Fibroblast of the aortic adventitia (primary cell): ENCODE measurements around the gene ULK4. TPM values are rescaled to one million over a fixed set of nuclear protein-coding genes. Genes with fewer than 3 reads are reported as not detected.
"Not testable (repeated sequence)": the region's sequence is repeated elsewhere in the genome, so short reads cannot be mapped to it uniquely, and the experiment has no call there.

Experiments used
- DNase-seq: peaks from one replicate; pipeline ENCODE4 v3.0.0-alpha.2; 2010; ENCODE audit warnings: low read depth
- H3K4me3 ChIP-seq: 2 replicates; pipeline ENCODE4 v1.5.1; 2011; ENCODE audit warnings: low read depth, mild to moderate bottlenecking, control low read depth, low read length, moderate library complexity
- total RNA-seq: library from RNA; depleted of rRNA; stranded (reverse); fragments of >200 nt; gene quantifications from 2 replicates; pipeline ENCODE4 v1.2.3, GENCODE V29; 2012; ENCODE audit warnings: low replicate concordance
- TF ChIP-seq, protein P1 (sequence below): IDR thresholded peaks from 2 replicates; pipeline ENCODE4 v1.5.1; 2011; ENCODE audit warnings: mild to moderate bottlenecking, low read length, control low read depth, inconsistent platforms; ENCODE audit not compliant: insufficient read depth

Gene ULK4
- total RNA-seq, 1 donor: 16.1 TPM

DNA sequence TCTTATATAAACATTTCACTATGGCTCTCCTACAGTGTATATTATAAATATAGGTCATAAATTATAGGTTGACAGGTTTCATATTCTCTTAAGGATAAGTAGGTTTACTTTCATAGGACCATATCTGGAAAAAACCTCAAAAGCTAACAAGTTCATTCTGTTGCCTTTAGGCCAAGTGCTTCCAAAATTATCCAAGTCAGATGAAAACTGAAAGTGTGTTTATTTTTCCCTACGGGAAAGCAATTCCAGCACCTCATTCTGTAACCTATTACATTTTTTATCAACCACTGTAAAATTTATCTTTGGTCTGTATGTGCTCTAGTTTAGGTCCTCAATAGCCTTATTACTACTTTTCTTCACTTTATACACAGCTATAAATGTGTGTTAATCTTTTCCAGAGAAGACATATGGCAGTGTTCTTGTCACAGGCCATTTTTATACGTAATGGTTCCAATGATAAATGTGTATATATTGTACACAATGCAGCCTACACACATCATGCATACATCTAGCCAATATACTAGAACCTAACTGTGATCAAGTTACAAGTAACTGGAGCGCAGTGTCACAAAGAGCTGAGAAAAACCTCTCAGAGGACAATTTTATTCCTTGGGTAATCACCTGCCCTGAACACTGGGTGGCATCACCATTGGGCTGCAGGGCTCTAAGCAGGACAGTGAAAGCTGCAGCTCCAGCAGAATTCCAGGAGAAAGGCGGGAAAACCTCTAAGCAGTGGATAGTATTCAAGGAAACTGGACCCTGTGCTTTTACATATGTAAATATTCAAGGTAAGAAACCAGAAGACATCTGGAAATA lies 511.3 kb downstream of the ULK4 start:
- DNase-seq: no peak
- TF ChIP-seq, protein P1, sequence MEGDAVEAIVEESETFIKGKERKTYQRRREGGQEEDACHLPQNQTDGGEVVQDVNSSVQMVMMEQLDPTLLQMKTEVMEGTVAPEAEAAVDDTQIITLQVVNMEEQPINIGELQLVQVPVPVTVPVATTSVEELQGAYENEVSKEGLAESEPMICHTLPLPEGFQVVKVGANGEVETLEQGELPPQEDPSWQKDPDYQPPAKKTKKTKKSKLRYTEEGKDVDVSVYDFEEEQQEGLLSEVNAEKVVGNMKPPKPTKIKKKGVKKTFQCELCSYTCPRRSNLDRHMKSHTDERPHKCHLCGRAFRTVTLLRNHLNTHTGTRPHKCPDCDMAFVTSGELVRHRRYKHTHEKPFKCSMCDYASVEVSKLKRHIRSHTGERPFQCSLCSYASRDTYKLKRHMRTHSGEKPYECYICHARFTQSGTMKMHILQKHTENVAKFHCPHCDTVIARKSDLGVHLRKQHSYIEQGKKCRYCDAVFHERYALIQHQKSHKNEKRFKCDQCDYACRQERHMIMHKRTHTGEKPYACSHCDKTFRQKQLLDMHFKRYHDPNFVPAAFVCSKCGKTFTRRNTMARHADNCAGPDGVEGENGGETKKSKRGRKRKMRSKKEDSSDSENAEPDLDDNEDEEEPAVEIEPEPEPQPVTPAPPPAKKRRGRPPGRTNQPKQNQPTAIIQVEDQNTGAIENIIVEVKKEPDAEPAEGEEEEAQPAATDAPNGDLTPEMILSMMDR: peak; percentile 4
- no peak overlapping the region for H3K4me3 ChIP-seq

DNA sequence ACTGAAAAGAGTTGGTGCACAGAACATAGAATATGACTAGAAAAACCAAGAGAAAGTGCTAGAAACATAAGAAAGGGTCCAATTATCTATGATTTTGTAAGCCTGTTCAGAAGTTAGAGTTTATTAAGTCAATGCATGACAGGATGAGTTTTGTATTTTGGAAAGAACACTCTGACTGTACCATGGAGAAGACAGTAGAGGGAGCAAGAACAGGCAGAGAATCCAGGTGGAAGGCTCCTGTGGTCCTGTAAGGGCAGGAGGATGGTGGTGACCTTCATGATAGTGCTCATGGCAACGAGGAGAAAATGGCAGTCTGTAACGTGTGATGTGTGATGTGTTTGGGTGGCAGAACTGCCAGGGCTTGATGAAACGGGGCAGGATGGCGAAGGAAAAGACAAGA lies 513.5 kb downstream of the ULK4 start:
- TF ChIP-seq, protein P1: no peak
- DNase-seq: no peak
- no peak overlapping the region for H3K4me3 ChIP-seq

DNA sequence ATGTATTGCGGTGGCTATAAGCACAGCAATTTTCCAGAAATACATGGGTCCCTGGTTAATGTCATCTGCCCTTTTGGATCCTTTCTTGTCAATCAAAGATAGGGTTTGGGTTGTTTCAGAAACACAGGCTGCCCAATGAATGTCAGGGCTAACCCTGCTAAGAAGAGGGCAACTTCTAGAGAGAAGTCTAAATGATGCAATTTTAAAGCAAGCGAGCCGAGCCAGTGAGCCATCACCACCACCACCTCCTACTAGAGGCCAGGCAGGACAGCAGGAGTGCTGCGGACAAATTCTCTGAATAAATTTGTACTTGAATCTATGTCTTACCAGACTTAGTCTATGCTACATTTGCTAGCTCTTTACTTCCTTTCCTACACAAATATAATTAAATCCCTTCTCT lies 514.2 kb downstream of the ULK4 start:
- DNase-seq: no peak
- TF ChIP-seq, protein P1: no peak
- H3K4me3 ChIP-seq: no peak overlapping the region

DNA sequence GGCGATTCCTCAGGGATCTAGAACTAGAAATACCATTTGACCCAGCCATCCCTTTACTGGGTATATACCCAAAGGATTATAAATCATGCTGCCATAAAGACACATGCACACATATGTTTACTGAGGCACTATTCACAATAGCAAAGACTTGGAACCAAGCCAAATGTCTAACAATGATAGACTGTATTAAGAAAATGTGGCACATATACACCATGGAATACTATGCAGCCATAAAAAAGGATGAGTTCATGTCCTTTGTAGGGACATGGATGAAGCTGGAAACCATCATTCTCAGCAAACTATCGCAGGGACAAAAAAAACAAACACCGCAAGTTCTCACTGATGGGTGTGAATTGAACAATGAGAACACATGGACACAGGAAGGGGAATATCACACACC lies 515.6 kb downstream of the ULK4 start:
- not testable (repeated sequence) for DNase-seq, H3K4me3 ChIP-seq

DNA sequence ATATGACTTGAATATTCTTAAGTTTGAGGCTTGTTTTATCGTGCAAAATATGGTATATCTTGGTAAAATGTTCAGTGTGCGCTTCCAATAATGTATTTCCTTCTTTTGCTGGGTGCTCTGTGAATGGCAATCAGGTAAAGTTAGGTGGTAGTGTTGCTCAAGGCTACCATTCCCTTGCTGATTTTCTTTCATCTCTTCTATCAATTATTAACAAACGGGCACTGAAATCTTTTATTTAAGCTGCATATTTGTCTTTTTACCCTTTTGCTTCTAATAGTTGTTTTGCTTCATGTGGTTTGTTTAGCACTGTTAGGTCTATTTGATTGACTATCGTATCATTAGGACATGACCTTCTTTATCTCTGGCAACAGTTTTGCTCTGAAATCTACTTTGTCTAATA lies 520.3 kb downstream of the ULK4 start:
- no peak for DNase-seq
- no peak overlapping the region for H3K4me3 ChIP-seq
- TF ChIP-seq, protein P1: no peak

DNA sequence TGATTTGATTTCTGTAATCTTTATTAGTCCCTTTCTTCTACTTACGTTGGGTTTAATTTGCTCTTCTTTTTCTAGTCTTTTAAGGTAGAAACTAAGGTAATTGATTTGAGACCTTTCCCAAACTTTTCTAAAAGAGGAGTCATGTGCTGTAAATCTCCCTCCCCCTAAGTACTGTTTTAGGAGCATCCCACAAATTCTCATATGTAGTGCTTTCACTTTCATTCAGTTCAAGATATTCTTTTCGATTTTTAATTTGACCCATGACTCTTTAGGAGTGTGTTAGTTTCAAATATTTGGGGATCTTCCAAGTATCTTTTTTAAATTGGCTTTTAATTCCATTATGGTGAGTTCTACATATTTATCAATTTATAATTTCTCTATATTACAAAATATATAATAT lies 520.8 kb downstream of the ULK4 start:
- no peak for DNase-seq

DNA sequence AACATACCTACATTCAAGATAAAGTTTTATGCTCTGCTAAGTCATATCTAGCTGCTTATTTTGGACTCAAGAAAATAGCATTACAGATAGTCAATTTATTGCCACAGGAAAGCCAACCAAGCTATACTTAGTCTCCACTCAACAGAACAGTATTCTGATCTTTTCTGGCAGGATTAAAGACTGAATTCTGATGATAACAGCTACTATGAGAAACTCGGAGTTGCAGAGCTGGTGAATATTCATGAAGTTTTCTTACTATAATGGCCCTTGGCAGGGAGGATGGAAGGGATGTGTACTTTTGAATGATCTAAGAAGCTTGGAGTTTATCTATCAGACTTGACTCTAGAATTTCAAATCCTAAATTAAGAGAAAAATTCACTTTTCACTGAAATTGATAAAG lies 524.9 kb downstream of the ULK4 start:
- TF ChIP-seq, protein P1: no peak
- no peak overlapping the region for H3K4me3 ChIP-seq
- no peak for DNase-seq

More for the DNA sequence above, 520.8 kb downstream of the ULK4 start:
- no peak overlapping the region for H3K4me3 ChIP-seq
- TF ChIP-seq, protein P1: no peak
